Right lobe of liver (tissue), 6 donors: Measurements from ENCODE around the gene UBC. TPM values are rescaled to one million over a fixed set of nuclear protein-coding genes. Genes with fewer than 3 reads are reported as not detected.
A peak's percentile ranks its signal among the peaks of the same experiment; 100 is the strongest.
"Not testable (repeated sequence)": the region's sequence is repeated elsewhere in the genome, so short reads cannot be mapped to it uniquely, and the experiment has no call there.

Source experiments
- ATAC-seq, 4 donors: fragments of 200-7000 bp; cut with Tn5 transposase; one replicate each; pipeline ENCODE4 v1.9.1; 2020; ENCODE audit warnings: mild to moderate bottlenecking in 4 of 4, moderate library complexity in 4 of 4
- DNase-seq, 3 donors: peaks; one replicate each; pipeline ENCODE4 v3.0.0-alpha.2; 2020
- H3K27ac ChIP-seq, 3 donors: fragments of 200-600 bp; one replicate each; pipeline ENCODE4 v1.8.0; 2022
- H3K27me3 ChIP-seq, 2 donors: fragments of 200-600 bp; one replicate each; pipeline ENCODE4 v1.8.0; 2022
- H3K36me3 ChIP-seq, 4 donors: fragments of 200-600 bp; sonication (generic) in 1 of 4; one replicate each; pipeline versions ENCODE4 v1.5.1 to v1.8.0; 2017 to 2022; ENCODE audit warnings: control low read depth in 1 of 4
- H3K4me1 ChIP-seq, 4 donors: fragments of 200-600 bp; sonication (generic) in 1 of 4; one replicate each; pipeline versions ENCODE4 v1.5.1 to v1.8.0; 2017 to 2022; ENCODE audit warnings: control low read depth in 1 of 4
- H3K4me3 ChIP-seq, 3 donors: fragments of 200-600 bp; one replicate each; pipeline ENCODE4 v1.8.0; 2022
- H3K9me3 ChIP-seq, 4 donors: fragments of 200-600 bp; sonication (generic) in 1 of 4; one replicate each; pipeline versions ENCODE4 v1.5.1 to v1.8.0; 2017 to 2022; ENCODE audit warnings: control low read depth in 1 of 4
- CTCF ChIP-seq, 4 donors: fragments of 200-600 bp in 3 of 4; fragments of 450-650 bp in 1 of 4; IDR thresholded peaks; one replicate each; pipeline versions ENCODE4 v1.5.1 to v1.8.0; 2016 to 2022; ENCODE audit warnings: antibody characterized with exemption in 4 of 4, mild to moderate bottlenecking in 2 of 4
- POLR2A ChIP-seq: fragments of 450-650 bp; IDR thresholded peaks from one replicate; pipeline ENCODE4 v1.6.1; 2017; ENCODE audit warnings: antibody characterized with exemption, mild to moderate bottlenecking
- WGBS: methylation state at CpG from one replicate; pipeline ENCODE4 v1.1.6; 2018; ENCODE audit warnings: low coverage, low lambda C conversion rate; ENCODE audit not compliant: insufficient coverage; ENCODE audit errors: missing lambda C conversion rate; 5-methylcytosine and 5-hydroxymethylcytosine counted together
- intact Hi-C, 2 donors: fragments of 100-400 bp; cut with DNase I; formaldehyde crosslinking; loops; one replicate each; pipeline versions ENCODE4 v1.11.2 to v1.14.1; 2022
- total RNA-seq, 6 experiments: library from RNA; depleted of rRNA in 2 of 6; stranded (reverse); fragments of >200 nt in 2 of 6; fragmentation: NEBNext Ultra II Directional in 3 of 6; extraction: Animal tissue kit (Norgen Biotek cat#: 25700) in 3 of 6; gene quantifications; one replicate each; pipeline versions ENCODE4 v1.1.0 to v1.2.4, GENCODE V29; 2016 to 2023
- donor health status: DM: no; HTN: yes; CAD: no.
- donor health status: DM: no; HTN: no; CAD: no.
- donor health status: DM: no; HTN: no; CAD: no.
- donor health status: DM: no; HTN: yes; CAD: no.
- donor health status: DM: no; HTN: yes; CAD: no.

UBC gene
- total RNA-seq, 6 experiments from 2014 or later, result 390 to 1,023 (median 604) TPM

- peaks cover 0 to 24% (median 3%) of the 10 kb centered on the region in 4 donors for H3K4me1 ChIP-seq
- ATAC-seq, result peak; percentile 67 to 84 (median 76)
- peak overlapping the region in 2 of 3 donors; percentile 22 to 44 for H3K27ac ChIP-seq
- no peak for TF ChIP-seq POLR2A
- TF ChIP-seq CTCF (IDR thresholded peaks at IDR 0.05), result no peak
- DNase-seq, result peak in 2 of 3 donors; percentile 64 to 76
- no peak overlapping the region for H3K4me3 ChIP-seq
- intact Hi-C loops, result loop anchor here in 1 of 2 donors (10.0 kb wide), 1 partner anchor 83 kb away; no protein-coding TSS in a partner anchor
- no peaks in the 10 kb centered on the region for H3K36me3 ChIP-seq
- 32% methylated on average over 2 of the region's 2 CpGs for WGBS
- no peaks in the 10 kb centered on the region for H3K27me3 ChIP-seq
- H3K9me3 ChIP-seq, result no peaks in the 10 kb centered on the region
Observed at GRCh38 chr12:124888260-124888659, 26.2 kb downstream of the UBC start.

- H3K4me3 ChIP-seq, ATAC-seq, H3K9me3 ChIP-seq, H3K36me3 ChIP-seq, H3K27me3 ChIP-seq: not testable (repeated sequence)
- peak overlapping the region in 2 of 3 donors; percentile 22 to 44 for H3K27ac ChIP-seq
- H3K4me1 ChIP-seq, result peaks cover 0 to 24% (median 3%) of the 10 kb centered on the region in 4 donors
- intact Hi-C loops, result loop anchor here in 1 of 2 donors (10.0 kb wide), 1 partner anchor 83 kb away; no protein-coding TSS in a partner anchor
- peak in 1 of 3 donors; percentile 18 for DNase-seq
- 97% methylated on average over 8 of the region's 9 CpGs for WGBS
Observed at GRCh38 chr12:124887766-124888165, 26.7 kb downstream of the UBC start.

GRCh38 chr12:124884587-124885438 lies 29.6 kb downstream of the UBC start:
- 55% methylated on average over 2 of the region's 15 CpGs for WGBS
- DNase-seq (peak in 1 of 3 donors; percentile 40), ATAC-seq (peak; percentile 11 to 66 (median 54))
- Histone ChIP-seq H3K27me3 (no peaks in the 10 kb centered on the region), H3K27ac (no peak overlapping the region), H3K4me3 (no peak overlapping the region), H3K4me1 (peaks cover 0 to 24% (median 3%) of the 10 kb centered on the region in 4 donors), H3K9me3 (no peaks in the 10 kb centered on the region), H3K36me3 (no peaks in the 10 kb centered on the region)
- TF ChIP-seq CTCF (IDR thresholded peaks at IDR 0.05) (no peak), POLR2A (no peak)
- intact Hi-C loops, result loop anchor here in 1 of 2 donors (10.0 kb wide), 1 partner anchor 80 kb away; no protein-coding TSS in a partner anchor

- no peak for TF ChIP-seq POLR2A
- TF ChIP-seq CTCF (IDR thresholded peaks at IDR 0.05), result no peak
- Histone ChIP-seq H3K27me3 (no peaks in the 10 kb centered on the region), H3K36me3 (no peaks in the 10 kb centered on the region), H3K9me3 (no peaks in the 10 kb centered on the region), H3K4me1 (peaks cover 0 to 21% (median 2%) of the 10 kb centered on the region in 4 donors), H3K27ac (no peak overlapping the region), H3K4me3 (no peak overlapping the region)
- DNase-seq (peak in 1 of 3 donors; percentile 10), ATAC-seq (no peak)
- WGBS, result 92% methylated on average over 10 of the region's 10 CpGs
- intact Hi-C loops, result loop anchor here in 1 of 2 donors (10.0 kb wide), 1 partner anchor 79 kb away; no protein-coding TSS in a partner anchor
Observed at GRCh38 chr12:124883263-124884130, 31.0 kb downstream of the UBC start.
